Smooth muscle cell (in vitro differentiated cells): ENCODE data around the gene ZNF280C. TPM values are rescaled to one million over a fixed set of nuclear protein-coding genes. Genes with fewer than 3 reads are reported as not detected.

ENCODE experiments used
- DNase-seq: peaks from one replicate; lab custom pipeline; 2025; ENCODE audit not compliant: unreplicated experiment; lab: John Stamatoyannopoulos, UW
- H2AFZ ChIP-seq: fragments of 200-600 bp; sonication (generic); 2 replicates; pipeline ENCODE4 v1.6.0; 2016; ENCODE audit warnings: antibody characterized with exemption, low read depth, mild to moderate bottlenecking
- H3F3A ChIP-seq: fragments of 200-600 bp; sonication (generic); 2 replicates; pipeline ENCODE4 v1.6.0; 2017; ENCODE audit warnings: antibody characterized with exemption, low read depth
- H3K27ac ChIP-seq: fragments of 200-600 bp; sonication (generic); 2 replicates; pipeline ENCODE4 v1.5.1; 2016; ENCODE audit warnings: low read depth, mild to moderate bottlenecking
- H3K27me3 ChIP-seq: fragments of 200-600 bp; sonication (generic); 2 replicates; pipeline ENCODE4 v1.6.1; 2016; ENCODE audit warnings: low read depth, mild to moderate bottlenecking
- H3K36me3 ChIP-seq: fragments of 200-600 bp; sonication (generic); 2 replicates; pipeline ENCODE4 v1.5.1; 2016; ENCODE audit warnings: low read depth
- H3K4me1 ChIP-seq: fragments of 200-600 bp; sonication (generic); 2 replicates; pipeline ENCODE4 v1.5.1; 2016; ENCODE audit warnings: low read depth
- H3K4me2 ChIP-seq: fragments of 200-600 bp; sonication (generic); 2 replicates; pipeline ENCODE4 v1.6.0; 2016; ENCODE audit warnings: mild to moderate bottlenecking
- H3K4me3 ChIP-seq: fragments of 200-600 bp; sonication (generic); 2 replicates; pipeline ENCODE4 v1.5.1; 2016; ENCODE audit warnings: mild to moderate bottlenecking
- H3K79me2 ChIP-seq: fragments of 200-600 bp; sonication (generic); 2 replicates; pipeline ENCODE4 v1.6.0; 2016; ENCODE audit warnings: low read depth, mild to moderate bottlenecking
- H3K9ac ChIP-seq: fragments of 200-600 bp; sonication (generic); 2 replicates; pipeline ENCODE4 v1.6.0; 2016; ENCODE audit warnings: low read depth
- H3K9me3 ChIP-seq: fragments of 200-600 bp; sonication (generic); replicated peaks from 2 replicates; pipeline ENCODE4 v1.5.1; 2016; ENCODE audit warnings: low read depth
- H4K20me1 ChIP-seq: fragments of 200-600 bp; sonication (generic); 2 replicates; pipeline ENCODE4 v1.6.0; 2016; ENCODE audit warnings: low read depth
- CTCF ChIP-seq: fragments of 200-600 bp; sonication (generic); IDR thresholded peaks from 2 replicates; pipeline ENCODE4 v1.5.1; 2017; ENCODE audit warnings: borderline replicate concordance, mild to moderate bottlenecking, antibody characterized with exemption; ENCODE audit not compliant: insufficient read depth, poor library complexity, severe bottlenecking
- WGBS: methylation state at CpG from one replicate; pipeline ENCODE4 v1.1.7; 2016; ENCODE audit warnings: low lambda C conversion rate; 5-methylcytosine and 5-hydroxymethylcytosine counted together
- polyA plus RNA-seq: library from polyadenylated mRNA; unstranded; fragments of >200 nt; fragmentation: Nextera tagmentation; extraction: Ambion mirVana; gene quantifications from 2 replicates; pipeline ENCODE4 v1.2.1, GENCODE V29; 2016
- total RNA-seq: library from RNA; depleted of rRNA; stranded (reverse); fragments of >200 nt; gene quantifications from 2 replicates; pipeline ENCODE4 v1.2.3, GENCODE V29; 2014

Gene ZNF280C
- total RNA-seq, result 7.7 and 12.4 TPM in 2 replicates
- polyA plus RNA-seq, result 1.5 TPM in 2 replicates

GRCh38 chrX:130268449-130269170 lies at the start of gene ZNF280C:
ZNF280C (minus strand) TSS chrX:130268899; CDS start chrX:130260449, 8,450 bp downstream.
- TF ChIP-seq CTCF, result no peak
- Histone ChIP-seq H4K20me1 (no peaks in the 10 kb centered on the region), H3F3A (no peaks in the 10 kb centered on the region), H3K36me3 (no peaks in the 10 kb centered on the region), H3K9ac (peak within 1 kb of the TSS; percentile 71), H3K9me3 (no peaks in the 10 kb centered on the region), H3K27me3 (no peaks in the 10 kb centered on the region), H3K4me2 (peak within 1 kb of the TSS; percentile 90), H3K4me3 (peak within 1 kb of the TSS; percentile 79), H3K79me2 (peaks cover 32% of the 10 kb centered on the region), H2AFZ (peak within 1 kb of the TSS; percentile 36), H3K27ac (peak within 1 kb of the TSS; percentile 82), H3K4me1 (peaks cover 9% of the 10 kb centered on the region)
- WGBS, result 49% methylated on average over 56 of the region's 59 CpGs
- DNase-seq, result peak; percentile 36

- Histone ChIP-seq H3K9ac (no peak overlapping the region), H3K4me2 (no peak overlapping the region), H3K36me3 (no peaks in the 10 kb centered on the region), H3K4me1 (no peaks in the 10 kb centered on the region), H3K79me2 (no peaks in the 10 kb centered on the region), H2AFZ (no peak overlapping the region), H3F3A (no peaks in the 10 kb centered on the region), H3K27me3 (no peaks in the 10 kb centered on the region), H4K20me1 (no peaks in the 10 kb centered on the region), H3K27ac (no peak overlapping the region), H3K4me3 (no peak overlapping the region), H3K9me3 (peaks cover 3% of the 10 kb centered on the region)
- TF ChIP-seq CTCF, result no peak
- WGBS, result 82% methylated on average over 5 of the region's 5 CpGs
- DNase-seq, result no peak
Measured at GRCh38 chrX:130304587-130305368, 36.1 kb upstream of the ZNF280C start.

- Histone ChIP-seq H3K27ac (no peak overlapping the region), H2AFZ (no peak overlapping the region), H4K20me1 (no peaks in the 10 kb centered on the region), H3K36me3 (no peaks in the 10 kb centered on the region), H3K9me3 (peaks cover 3% of the 10 kb centered on the region), H3K9ac (no peak overlapping the region), H3K4me3 (no peak overlapping the region), H3F3A (no peaks in the 10 kb centered on the region), H3K79me2 (no peaks in the 10 kb centered on the region), H3K27me3 (no peaks in the 10 kb centered on the region), H3K4me1 (no peaks in the 10 kb centered on the region), H3K4me2 (no peak overlapping the region)
- DNase-seq, result no peak
- no peak for TF ChIP-seq CTCF
- 63% methylated on average over 1 of the region's 1 CpG for WGBS
Measured at GRCh38 chrX:130301977-130302376, 33.3 kb upstream of the ZNF280C start.
